Mammary epithelial cell (primary cell): ENCODE results near the gene TACR1.

Source experiments
- EZH2 ChIP-seq: IDR thresholded peaks from 2 replicates; pipeline ENCODE4 v1.6.1; 2012; ENCODE audit warnings: low read length, inconsistent platforms, borderline replicate concordance
- TF ChIP-seq, protein P1 (sequence below), 2 donors: IDR thresholded peaks in 1 of 2; conservative IDR thresholded peaks in 1 of 2; 2 replicates each; pipeline ENCODE4 v1.5.1; 2011 to 2012; ENCODE audit warnings: inconsistent platforms in 2 of 2, low read length in 2 of 2, mild to moderate bottlenecking in 2 of 2, control low read depth in 1 of 2, low read depth in 1 of 2; ENCODE audit not compliant: insufficient read depth in 1 of 2; ENCODE audit errors: extremely low read depth in 1 of 2

DNA sequence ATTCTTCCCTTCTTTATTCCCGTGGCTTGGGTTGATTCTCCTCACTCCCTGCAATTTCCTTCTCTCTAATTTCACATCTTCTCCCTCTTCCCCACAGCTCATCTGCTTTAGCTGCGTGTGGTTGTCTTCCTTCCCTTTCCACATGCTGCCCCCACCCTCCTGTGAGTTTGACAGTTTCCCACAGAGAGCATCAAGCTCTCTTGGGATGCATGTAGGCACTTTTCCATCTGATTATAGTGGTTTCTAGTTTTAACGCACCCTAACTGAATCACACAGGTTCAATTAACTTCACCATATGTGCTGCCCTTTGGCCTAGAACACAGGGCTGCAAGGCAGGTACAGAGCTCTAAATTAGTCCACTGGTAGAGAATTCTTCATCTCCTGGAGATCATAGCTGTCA lies 110.5 kb downstream of the TACR1 start:
- TF ChIP-seq, protein P1, sequence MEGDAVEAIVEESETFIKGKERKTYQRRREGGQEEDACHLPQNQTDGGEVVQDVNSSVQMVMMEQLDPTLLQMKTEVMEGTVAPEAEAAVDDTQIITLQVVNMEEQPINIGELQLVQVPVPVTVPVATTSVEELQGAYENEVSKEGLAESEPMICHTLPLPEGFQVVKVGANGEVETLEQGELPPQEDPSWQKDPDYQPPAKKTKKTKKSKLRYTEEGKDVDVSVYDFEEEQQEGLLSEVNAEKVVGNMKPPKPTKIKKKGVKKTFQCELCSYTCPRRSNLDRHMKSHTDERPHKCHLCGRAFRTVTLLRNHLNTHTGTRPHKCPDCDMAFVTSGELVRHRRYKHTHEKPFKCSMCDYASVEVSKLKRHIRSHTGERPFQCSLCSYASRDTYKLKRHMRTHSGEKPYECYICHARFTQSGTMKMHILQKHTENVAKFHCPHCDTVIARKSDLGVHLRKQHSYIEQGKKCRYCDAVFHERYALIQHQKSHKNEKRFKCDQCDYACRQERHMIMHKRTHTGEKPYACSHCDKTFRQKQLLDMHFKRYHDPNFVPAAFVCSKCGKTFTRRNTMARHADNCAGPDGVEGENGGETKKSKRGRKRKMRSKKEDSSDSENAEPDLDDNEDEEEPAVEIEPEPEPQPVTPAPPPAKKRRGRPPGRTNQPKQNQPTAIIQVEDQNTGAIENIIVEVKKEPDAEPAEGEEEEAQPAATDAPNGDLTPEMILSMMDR (conservative IDR thresholded peaks at IDR 0.05 in 1 of 2, IDR thresholded peaks at IDR 0.05 in 1 of 2; ENCODE audit: extremely low read depth in 1 of 2, insufficient read depth in 1 of 2, low read depth in 1 of 2, low read length in 2 of 2), result no peak
- no peak for TF ChIP-seq EZH2
